ENCODE measurements around the gene OR51D1. TPM values are rescaled to one million over a fixed set of nuclear protein-coding genes. Genes with fewer than 3 reads are reported as not detected.

The OR51D1 gene
- total RNA-seq, 1 donor from 2014 or later, result not detected

- no peak for DNase-seq
- H3K36me3 Mint-ChIP-seq (ENCODE audit: low read depth), result no peaks in the 10 kb centered on the region
- no peaks in the 10 kb centered on the region for H3K4me1 Mint-ChIP-seq
- H3K27ac Mint-ChIP-seq, result no peak overlapping the region
- no peak overlapping the region for H3K4me3 Mint-ChIP-seq
- intact Hi-C loops (cut with micrococcal nuclease), result no loop called here
- H3K27me3 Mint-ChIP-seq, result peaks cover 10% of the 10 kb centered on the region
- H3K9me3 Mint-ChIP-seq, result no peaks in the 10 kb centered on the region
Observed at GRCh38 chr11:4662876-4663275, 25.6 kb downstream of the OR51D1 start.

DNA sequence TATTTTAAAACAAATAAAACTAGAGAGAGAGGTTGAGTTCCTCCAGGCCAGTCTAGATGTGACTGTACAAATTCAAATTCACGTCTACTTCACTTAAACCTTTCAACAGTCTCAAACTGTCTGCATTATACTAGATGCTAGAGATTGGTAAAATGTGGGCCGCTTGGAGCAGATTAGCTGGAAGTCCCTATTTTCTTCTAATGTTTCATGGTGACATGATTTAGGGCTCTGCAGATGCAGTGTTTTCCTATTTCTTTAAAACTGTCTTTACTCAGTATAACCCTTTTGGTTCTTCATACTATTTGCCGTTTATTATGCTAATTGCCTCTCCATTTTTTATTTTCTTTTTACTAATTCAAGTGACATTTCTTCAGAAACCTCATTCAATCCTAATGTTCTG lies 26.9 kb downstream of the OR51D1 start:
- Mint-ChIP-seq H3K27me3 (peaks cover 8% of the 10 kb centered on the region), H3K4me3 (no peak overlapping the region), H3K9me3 (no peaks in the 10 kb centered on the region), H3K4me1 (no peaks in the 10 kb centered on the region), H3K27ac (no peak overlapping the region), H3K36me3 (ENCODE audit: low read depth) (no peaks in the 10 kb centered on the region)
- no peak for DNase-seq
- intact Hi-C loops (cut with micrococcal nuclease), result no loop called here

GRCh38 chr11:4664786-4665185 lies 27.5 kb downstream of the OR51D1 start:
- no peak overlapping the region for H3K27ac Mint-ChIP-seq
- no peaks in the 10 kb centered on the region for H3K36me3 Mint-ChIP-seq (ENCODE audit: low read depth)
- H3K4me3 Mint-ChIP-seq, result no peak overlapping the region
- H3K9me3 Mint-ChIP-seq, result no peaks in the 10 kb centered on the region
- no peak for DNase-seq
- no peaks in the 10 kb centered on the region for H3K4me1 Mint-ChIP-seq
- H3K27me3 Mint-ChIP-seq, result peaks cover 8% of the 10 kb centered on the region
- intact Hi-C loops (cut with micrococcal nuclease), result no loop called here

- intact Hi-C loops (cut with micrococcal nuclease), result no loop called here
- Mint-ChIP-seq H3K4me1 (no peaks in the 10 kb centered on the region), H3K27me3 (peaks cover 5% of the 10 kb centered on the region), H3K27ac (no peak overlapping the region), H3K9me3 (no peaks in the 10 kb centered on the region), H3K4me3 (no peak overlapping the region), H3K36me3 (ENCODE audit: low read depth) (no peaks in the 10 kb centered on the region)
- no peak for DNase-seq
Observed at GRCh38 chr11:4665424-4665823, 28.1 kb downstream of the OR51D1 start.

DNA sequence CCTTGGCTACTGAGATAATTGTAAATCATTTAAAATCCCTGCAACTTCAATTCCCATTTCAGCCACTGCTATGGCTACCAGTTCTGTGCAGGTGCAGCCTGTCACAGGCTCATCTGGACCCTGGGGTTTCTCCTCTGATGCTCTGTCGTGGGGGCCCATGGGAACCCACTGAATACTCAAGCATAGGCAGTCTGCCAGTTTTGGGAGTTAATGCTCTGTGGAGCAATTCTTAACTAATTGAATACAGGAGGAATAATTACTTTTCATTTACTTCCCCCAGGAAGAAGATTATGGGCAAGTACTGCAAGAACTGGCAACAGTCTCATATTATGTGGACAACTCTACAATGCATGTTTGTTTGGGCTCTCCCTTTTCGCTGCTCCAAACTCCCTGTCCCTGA lies 34.5 kb downstream of the OR51D1 start:
- Mint-ChIP-seq H3K36me3 (ENCODE audit: low read depth) (no peaks in the 10 kb centered on the region), H3K27ac (no peak overlapping the region), H3K9me3 (no peaks in the 10 kb centered on the region), H3K4me1 (no peaks in the 10 kb centered on the region), H3K27me3 (no peaks in the 10 kb centered on the region), H3K4me3 (no peak overlapping the region)
- no peak for DNase-seq
- intact Hi-C loops (cut with micrococcal nuclease), result no loop called here

- Mint-ChIP-seq H3K4me1 (no peaks in the 10 kb centered on the region), H3K27ac (no peak overlapping the region), H3K27me3 (no peaks in the 10 kb centered on the region), H3K9me3 (no peaks in the 10 kb centered on the region), H3K36me3 (ENCODE audit: low read depth) (no peaks in the 10 kb centered on the region), H3K4me3 (no peak overlapping the region)
- DNase-seq, result no peak
- intact Hi-C loops (cut with micrococcal nuclease), result no loop called here
Observed at GRCh38 chr11:4672470-4672869, 35.2 kb downstream of the OR51D1 start.

DNA sequence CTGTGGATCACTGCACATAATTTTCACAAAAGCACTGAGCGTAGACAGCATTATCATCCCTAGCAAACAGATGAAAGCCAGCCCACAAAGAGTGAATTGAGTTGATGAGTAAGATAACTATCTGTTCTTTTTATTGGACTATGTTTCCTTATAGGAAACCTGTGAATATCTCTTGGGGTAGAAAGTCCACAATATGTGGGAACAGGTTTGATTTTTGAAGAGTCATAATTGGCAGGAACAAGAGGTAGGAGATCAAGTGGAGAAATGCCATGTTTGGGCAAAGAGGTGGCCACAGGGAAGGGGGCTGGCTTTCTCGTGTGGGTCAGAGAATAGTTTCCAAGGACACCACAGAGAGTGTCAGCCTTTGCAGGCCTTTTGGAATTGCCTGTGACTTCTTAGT lies 36.5 kb downstream of the OR51D1 start:
- no peak overlapping the region for H3K4me3 Mint-ChIP-seq
- intact Hi-C loops (cut with micrococcal nuclease), result no loop called here
- H3K9me3 Mint-ChIP-seq, result no peaks in the 10 kb centered on the region

GRCh38 chr11:4677948-4678347 lies 40.7 kb downstream of the OR51D1 start:
- Mint-ChIP-seq H3K9me3 (no peaks in the 10 kb centered on the region), H3K36me3 (ENCODE audit: low read depth) (no peaks in the 10 kb centered on the region), H3K27ac (no peak overlapping the region), H3K4me1 (no peaks in the 10 kb centered on the region), H3K4me3 (no peak overlapping the region), H3K27me3 (no peaks in the 10 kb centered on the region)
- no peak for DNase-seq
- intact Hi-C loops (cut with micrococcal nuclease), result no loop called here

More for the DNA sequence above, 36.5 kb downstream of the OR51D1 start:
- Mint-ChIP-seq H3K27ac (no peak overlapping the region), H3K4me1 (no peaks in the 10 kb centered on the region), H3K36me3 (ENCODE audit: low read depth) (no peaks in the 10 kb centered on the region), H3K27me3 (no peaks in the 10 kb centered on the region)
- DNase-seq, result no peak

- DNase-seq, result no peak
- intact Hi-C loops (cut with micrococcal nuclease), result no loop called here
- no peaks in the 10 kb centered on the region for H3K9me3 Mint-ChIP-seq
- no peak overlapping the region for H3K27ac Mint-ChIP-seq
- H3K4me1 Mint-ChIP-seq, result no peaks in the 10 kb centered on the region
- no peak overlapping the region for H3K4me3 Mint-ChIP-seq
- H3K27me3 Mint-ChIP-seq, result no peaks in the 10 kb centered on the region
- H3K36me3 Mint-ChIP-seq (ENCODE audit: low read depth), result no peaks in the 10 kb centered on the region
Observed at GRCh38 chr11:4680341-4680740, 43.1 kb downstream of the OR51D1 start.

DNA sequence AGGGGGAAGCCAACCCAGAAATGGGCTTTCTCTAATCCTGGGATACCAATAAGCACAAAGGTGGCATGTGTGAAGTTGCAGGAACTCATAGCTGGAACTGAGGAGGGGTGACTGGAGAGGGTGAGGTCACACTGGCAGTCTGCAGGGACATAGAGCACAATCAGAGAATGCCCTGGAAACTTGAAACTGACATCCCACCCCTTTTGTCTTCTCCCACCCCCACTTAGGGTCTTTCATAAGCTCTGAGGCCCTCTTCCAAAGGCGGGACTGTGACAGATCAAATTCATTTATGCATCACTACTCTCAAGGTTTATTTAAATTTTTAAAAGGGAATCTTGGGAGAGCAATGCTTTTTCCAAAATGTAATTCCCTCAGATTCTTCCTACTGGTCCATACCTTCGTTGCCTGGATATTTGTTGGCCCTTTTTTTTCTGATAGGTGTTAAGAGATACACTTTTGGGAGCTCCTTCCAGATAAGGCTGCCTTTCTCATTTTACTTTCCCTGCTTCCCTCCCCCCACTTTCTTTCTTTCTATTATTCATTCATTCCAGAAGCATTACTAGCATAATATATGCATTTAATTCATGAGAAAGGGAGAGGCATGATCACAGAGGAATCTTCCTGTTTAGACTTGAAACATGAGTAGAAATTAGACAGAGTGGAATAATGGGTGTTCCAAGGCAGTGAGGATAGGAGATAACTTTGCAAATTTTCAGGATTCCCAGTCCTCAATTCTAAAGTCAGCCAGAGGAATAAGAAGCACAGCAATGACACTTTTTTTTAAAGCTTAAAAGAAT lies 45.5 kb downstream of the OR51D1 start:
- no peaks in the 10 kb centered on the region for H3K9me3 Mint-ChIP-seq
- no peak overlapping the region for H3K27ac Mint-ChIP-seq
- H3K4me3 Mint-ChIP-seq, result no peak overlapping the region
- DNase-seq, result no peak
- H3K36me3 Mint-ChIP-seq (ENCODE audit: low read depth), result no peaks in the 10 kb centered on the region
- H3K4me1 Mint-ChIP-seq, result no peaks in the 10 kb centered on the region
- H3K27me3 Mint-ChIP-seq, result no peaks in the 10 kb centered on the region
- intact Hi-C loops (cut with micrococcal nuclease), result no loop called here

GRCh38 chr11:4684631-4685285 lies 47.5 kb downstream of the OR51D1 start:
- H3K4me3 Mint-ChIP-seq, result no peak overlapping the region
- H3K9me3 Mint-ChIP-seq, result no peaks in the 10 kb centered on the region
- H3K36me3 Mint-ChIP-seq (ENCODE audit: low read depth), result no peaks in the 10 kb centered on the region
- no peaks in the 10 kb centered on the region for H3K27me3 Mint-ChIP-seq
- intact Hi-C loops (cut with micrococcal nuclease), result no loop called here
- no peak overlapping the region for H3K27ac Mint-ChIP-seq
- no peak for DNase-seq
- no peaks in the 10 kb centered on the region for H3K4me1 Mint-ChIP-seq

Other genes starting within 250 kb of the OR51D1 start
- 27.4 and 32.7 TPM in 2 replicates for gene TRIM21, start 243.8 kb upstream of the OR51D1 start, total RNA-seq
- gene OR52K2, start 188.2 kb upstream of the OR51D1 start, total RNA-seq, result not detected in 2 replicates
- not detected in 2 replicates for gene OR52K1, start 154.8 kb upstream of the OR51D1 start, total RNA-seq
- not detected in 2 replicates for gene OR52M1, start 92.3 kb upstream of the OR51D1 start, total RNA-seq
- not detected in 2 replicates for gene OR52I2, start 55.7 kb upstream of the OR51D1 start, total RNA-seq
- gene OR52I1, start 43.4 kb upstream of the OR51D1 start, total RNA-seq, result not detected in 2 replicates
- gene TRIM68, start 29.2 kb upstream of the OR51D1 start, total RNA-seq, result 8.7 and 11.3 TPM in 2 replicates
- gene OR51E1, start 6.5 kb downstream of the OR51D1 start, total RNA-seq, result not detected in 2 replicates
- gene OR51E2, start 60.4 kb downstream of the OR51D1 start, total RNA-seq, result not detected in 2 replicates
- not detected in 2 replicates for gene MMP26, start 67.3 kb downstream of the OR51D1 start, total RNA-seq
- not detected in 2 replicates for gene OR51F1, start 132.5 kb downstream of the OR51D1 start, total RNA-seq
- gene OR52R1, start 166.9 kb downstream of the OR51D1 start, total RNA-seq, result not detected in 2 replicates
- gene OR51F2, start 183.8 kb downstream of the OR51D1 start, total RNA-seq, result not detected in 2 replicates
- gene OR51S1, start 211.7 kb downstream of the OR51D1 start, total RNA-seq, result not detected in 2 replicates
- not detected in 2 replicates for gene OR51T1, start 244.4 kb downstream of the OR51D1 start, total RNA-seq

All from activated CD4-positive, alpha-beta T cell treated with anti-CD3 and anti-CD28 coated beads, Interleukin-2, amount 10 ng/mL, durations not matched to agents 24 days and 14 days (primary cell).